ENCODE results near the gene DUS1L.

Gene DUS1L

DNA sequence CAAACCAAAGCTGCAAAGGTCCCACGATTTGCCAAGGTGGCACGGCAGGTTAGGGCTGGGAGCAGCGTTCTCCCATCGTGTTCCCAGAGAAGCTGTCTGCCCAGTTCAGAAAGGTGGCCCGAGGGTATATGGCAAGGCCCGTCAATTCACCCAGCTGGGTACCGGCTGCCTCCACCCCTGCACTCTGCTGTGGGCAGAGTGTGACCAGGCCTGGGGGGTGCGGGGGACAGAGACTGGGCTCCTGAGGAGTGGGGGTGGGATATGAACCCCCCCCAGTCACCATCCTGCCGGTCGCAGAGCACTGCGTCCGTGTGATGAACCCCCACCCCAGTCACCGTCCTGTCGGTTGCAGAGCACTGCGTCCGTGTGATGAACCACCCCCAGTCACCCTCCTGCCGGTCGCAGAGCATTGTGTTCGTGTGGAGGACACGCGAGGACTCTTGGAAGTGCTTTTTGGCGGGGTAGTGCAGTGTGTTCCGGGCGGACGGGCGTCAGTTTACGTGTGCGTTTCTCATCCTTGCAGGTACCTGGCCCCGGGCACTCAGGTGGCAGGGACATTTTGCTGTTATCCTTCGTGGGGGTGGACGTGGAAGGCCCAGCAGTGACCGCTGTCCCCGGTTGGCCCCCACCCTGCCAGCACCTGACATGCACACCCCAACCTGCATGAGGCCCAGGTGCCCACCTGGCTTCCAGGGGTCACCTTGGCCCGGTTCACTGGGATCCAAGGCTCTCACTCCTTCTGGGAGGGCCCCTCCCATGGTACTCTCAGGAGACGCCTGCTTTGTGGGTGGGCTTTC lies 35.1 kb upstream of the DUS1L start:
- DNase-seq = no peak

- no peak for DNase-seq
These were observed 33.5 kb upstream of the DUS1L start for GRCh38 chr17:82098939-82099763.

DNA sequence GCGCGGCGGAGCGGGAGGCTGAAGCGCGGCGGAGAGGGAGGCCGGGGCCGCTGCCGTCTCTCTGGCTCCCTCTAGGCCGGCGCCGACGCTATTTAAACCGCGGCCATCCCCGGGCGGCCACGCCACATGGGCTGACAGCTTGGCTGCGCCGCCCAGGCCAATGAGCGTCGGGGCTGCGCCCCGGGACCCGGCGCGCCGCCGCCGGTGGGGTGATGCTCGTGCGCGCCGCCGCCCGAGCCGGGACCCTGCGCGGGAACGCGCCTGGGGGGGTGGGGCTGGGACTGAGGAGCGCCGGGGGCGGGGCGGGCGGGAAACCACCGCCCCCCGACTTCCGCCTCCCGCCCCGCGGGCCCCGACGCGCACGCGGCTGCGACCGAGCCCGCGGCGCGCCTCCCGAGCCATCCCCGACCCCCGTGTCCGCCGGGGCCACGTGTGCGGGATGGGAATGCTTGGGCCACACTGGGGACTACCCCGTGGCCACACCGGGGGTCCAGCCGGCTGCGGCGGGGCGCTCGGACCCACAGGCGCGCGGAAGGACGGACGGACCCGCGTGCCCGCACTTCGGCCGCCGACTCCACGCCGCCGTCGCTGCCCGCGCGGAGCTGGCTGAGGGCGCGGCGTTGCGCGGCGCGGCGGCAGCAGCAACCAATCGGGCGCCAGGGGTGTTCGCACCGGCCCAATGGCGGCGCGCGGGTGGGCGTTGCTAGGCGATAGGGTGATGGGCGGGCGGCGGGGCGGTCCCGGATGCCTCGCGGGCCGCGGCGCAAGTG lies 32.8 kb upstream of the DUS1L start, which contains the start of gene FASN:
TSS of gene FASN (minus strand) at position 68 of the 770 bp plus-strand sequence. CDS start 1,791 bp downstream, outside the sequence.
- DNase-seq = peak; percentile 95

- DNase-seq = no peak
These were observed 32.2 kb upstream of the DUS1L start for GRCh38 chr17:82097919-82098168.

GRCh38 chr17:82097184-82097918 lies 31.7 kb upstream of the DUS1L start:
- peak; percentile 53 for DNase-seq

- no peak for DNase-seq
These were observed 31.1 kb upstream of the DUS1L start for GRCh38 chr17:82096709-82097183.

DNA sequence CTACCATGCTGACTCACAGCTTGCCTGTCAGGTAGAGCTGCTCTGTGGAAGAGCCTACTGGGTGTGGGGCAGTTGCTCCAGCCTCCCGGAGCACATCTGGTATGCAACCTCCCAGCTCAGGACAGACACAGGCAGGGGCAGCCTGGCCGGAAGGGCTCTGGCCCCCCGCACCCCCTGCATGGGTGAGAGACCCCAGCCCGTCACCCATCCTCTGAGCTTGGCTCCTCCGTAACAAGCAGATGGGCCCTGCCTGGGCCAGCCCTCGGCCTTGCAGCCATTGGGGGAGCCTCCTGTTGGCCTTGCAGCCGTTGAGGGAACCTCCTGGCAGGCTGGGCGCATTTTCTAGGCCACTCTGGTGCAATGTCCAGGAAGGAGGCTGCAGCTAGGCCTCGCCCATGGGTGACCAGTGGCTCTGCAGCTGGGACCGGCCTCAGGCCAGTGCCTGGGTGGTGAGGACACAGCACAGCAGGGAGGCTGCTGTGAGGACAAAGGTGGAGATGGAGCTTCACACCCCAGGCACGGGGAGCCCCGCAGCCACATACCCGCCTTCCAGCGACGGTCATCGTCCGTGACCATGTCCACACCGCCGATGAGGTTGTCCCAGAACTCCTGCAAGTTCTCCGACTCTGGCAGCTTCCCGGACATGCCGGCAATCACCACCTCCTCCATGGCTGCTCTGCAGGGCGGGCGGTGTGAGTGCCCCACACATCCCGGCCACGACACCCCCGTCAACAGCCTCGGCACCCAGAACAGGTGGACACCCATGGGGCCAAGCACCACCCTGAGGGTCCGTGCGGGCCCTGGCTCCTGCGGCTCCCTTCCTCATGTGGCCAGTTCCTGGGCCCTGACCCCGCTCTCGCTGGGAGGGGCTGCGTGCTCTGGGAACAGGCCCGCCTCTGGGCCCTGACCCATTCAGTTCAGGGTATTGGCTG lies 30.4 kb upstream of the DUS1L start:
- DNase-seq = no peak

GRCh38 chr17:82094931-82095776 lies 29.6 kb upstream of the DUS1L start:
- DNase-seq = no peak

GRCh38 chr17:82092995-82093751 lies 27.6 kb upstream of the DUS1L start:
- DNase-seq = no peak

DNA sequence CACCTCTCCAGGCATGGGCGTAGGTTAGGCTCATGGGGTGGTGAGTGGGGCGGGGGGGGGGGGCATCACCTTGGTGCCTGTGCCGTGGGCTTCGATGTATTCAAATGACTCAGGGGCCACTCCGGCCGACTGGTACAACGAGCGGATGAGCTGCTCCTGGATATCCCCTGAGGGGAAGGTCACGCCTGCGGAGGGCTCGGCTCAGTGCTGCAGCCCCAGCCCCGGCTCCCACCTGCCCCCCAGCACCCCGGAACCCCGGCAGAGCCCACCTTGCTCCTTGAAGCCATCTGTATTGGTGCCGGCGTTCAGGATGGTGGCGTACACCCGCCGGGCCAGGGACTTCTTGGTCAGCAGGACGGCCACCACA lies 27.0 kb upstream of the DUS1L start:
- no peak for DNase-seq

GRCh38 chr17:82092094-82092586 lies 26.5 kb upstream of the DUS1L start:
- DNase-seq = no peak

DNA sequence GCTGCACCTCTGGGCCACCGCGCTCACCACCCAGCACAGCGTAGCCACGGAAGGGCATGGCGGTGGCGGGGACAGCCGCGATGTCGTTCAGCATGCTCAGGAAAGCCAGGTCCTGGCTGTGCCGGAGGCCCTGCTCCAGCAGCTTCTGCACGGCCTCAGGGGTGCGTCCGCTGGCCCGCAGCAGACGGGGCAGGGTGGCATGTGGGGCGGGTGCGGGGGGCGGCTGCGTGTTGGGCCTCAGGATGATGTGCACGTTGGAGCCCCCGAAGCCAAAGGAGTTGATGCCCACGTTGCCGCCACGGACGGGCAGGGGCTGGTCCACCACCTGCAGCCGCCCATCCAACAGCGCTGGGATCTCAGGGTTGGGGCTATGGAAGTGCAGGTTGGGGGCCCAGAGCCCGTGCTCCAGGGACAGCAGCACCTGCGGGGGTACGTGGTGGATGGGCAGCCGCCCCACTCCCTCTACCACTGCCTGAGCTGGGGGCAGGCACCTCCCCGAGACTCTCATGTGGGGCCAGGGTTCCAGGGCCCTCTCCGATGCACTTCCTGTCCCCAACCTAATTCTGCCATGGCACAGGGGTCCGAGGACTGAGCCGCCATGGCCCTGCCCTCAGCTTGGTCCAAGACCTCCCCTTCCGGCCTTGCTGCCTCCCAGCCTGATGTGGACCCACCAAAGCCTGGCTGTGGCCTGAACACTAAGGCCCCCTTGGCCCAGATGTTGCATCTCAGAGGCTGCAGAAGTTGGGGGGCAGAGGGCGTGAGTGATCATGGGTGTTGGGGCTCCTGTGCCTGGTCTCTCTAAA lies 25.9 kb upstream of the DUS1L start:
- no peak for DNase-seq

DNA sequence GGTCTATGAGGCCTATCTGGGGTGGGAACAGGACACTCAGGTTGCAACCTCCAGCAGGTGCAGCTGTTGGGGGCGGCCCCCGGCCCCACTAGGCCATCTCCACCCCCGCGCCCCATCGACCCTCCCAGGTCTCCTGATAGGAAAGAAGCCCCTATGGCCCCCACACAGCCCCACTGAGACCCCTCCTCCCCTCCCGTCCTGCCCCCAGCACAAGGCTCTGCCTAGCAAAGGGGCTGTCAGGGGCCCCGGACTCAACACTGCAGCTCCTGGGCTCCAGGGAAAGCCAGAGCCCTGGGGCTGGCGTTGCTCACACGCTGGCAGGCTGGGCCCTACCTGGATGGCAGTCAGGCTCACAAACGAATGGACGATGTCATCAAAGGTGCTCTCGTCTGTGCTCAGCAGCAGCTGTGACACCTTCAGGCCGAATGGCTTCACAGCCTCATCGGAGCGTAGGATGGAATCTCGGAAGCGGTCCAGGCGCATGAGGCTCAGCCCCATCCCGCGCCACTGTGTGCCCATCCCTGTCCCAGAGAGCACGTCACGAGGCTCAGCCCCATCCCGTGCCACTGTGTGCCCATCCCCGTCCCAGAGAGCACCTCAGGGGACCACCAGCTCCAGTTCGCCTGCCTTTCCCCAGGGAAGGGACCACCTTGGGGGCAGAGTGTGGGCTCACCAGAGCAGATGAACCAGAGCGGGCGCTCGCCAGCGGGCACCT lies 25.1 kb upstream of the DUS1L start:
- no peak for DNase-seq

GRCh38 chr17:82089723-82090548 lies 24.3 kb upstream of the DUS1L start:
- no peak for DNase-seq

GRCh38 chr17:82088838-82089722 lies 23.5 kb upstream of the DUS1L start:
- no peak for DNase-seq
